PC-3 (cell line): ENCODE data around the gene GPR78.

Experiments used
- CTCF ChIP-seq: fragments of 300-600 bp; sonication (generic); conservative IDR thresholded peaks from 2 replicates; pipeline ENCODE4 v1.5.1; 2017; ENCODE audit warnings: antibody characterized with exemption, low read depth, mild to moderate bottlenecking, low read length
- EZH2 ChIP-seq: fragments of 300-600 bp; sonication (generic); IDR thresholded peaks from one replicate; pipeline ENCODE4 v1.6.1; 2017; ENCODE audit warnings: antibody characterized with exemption, mild to moderate bottlenecking, low read length; ENCODE audit not compliant: unreplicated experiment

- TF ChIP-seq CTCF (no peak), EZH2 (no peak)
Measured at GRCh38 chr4:8544741-8545438, 35.3 kb upstream of the GPR78 start.
